Keratinocyte (primary cell): Measurements from ENCODE around the gene SAMD4B. TPM values are rescaled to one million over a fixed set of nuclear protein-coding genes. Genes with fewer than 3 reads are reported as not detected.
"Not testable (repeated sequence)": the region's sequence is repeated elsewhere in the genome, so short reads cannot be mapped to it uniquely, and the experiment has no call there.

Source experiments
- DNase-seq: peaks from one replicate; pipeline ENCODE4 v3.0.0-alpha.2; 2011; ENCODE audit warnings: low read depth, missing footprints, low spot score
- FAIRE-seq: peaks from 2 replicates; lab custom pipeline; 2011; peaks lifted over from hg19 to GRCh38; lab: Jason Lieb, UNC
- H2AFZ ChIP-seq: 2 replicates; pipeline ENCODE4 v1.6.0; 2012; ENCODE audit warnings: low read length, control low read depth, inconsistent platforms; ENCODE audit not compliant: control insufficient read depth
- H3K27ac ChIP-seq: 2 replicates; pipeline ENCODE4 v1.5.1; 2011; ENCODE audit warnings: low read length; ENCODE audit not compliant: control insufficient read depth, insufficient read depth
- H3K27me3 ChIP-seq: 3 replicates; pipeline ENCODE4 v1.6.0; 2011; ENCODE audit warnings: low read length; ENCODE audit not compliant: control insufficient read depth, insufficient read depth; ENCODE audit errors: extremely low read depth
- H3K36me3 ChIP-seq, 2 experiments: 2 replicates in 1 of 2; 3 replicates in 1 of 2; pipeline ENCODE4 v1.5.1; 2011; ENCODE audit warnings: low read length in 2 of 2, mild to moderate bottlenecking in 1 of 2; ENCODE audit not compliant: control insufficient read depth in 2 of 2, insufficient read depth in 2 of 2; ENCODE audit errors: extremely low read depth in 1 of 2
- H3K4me1 ChIP-seq: 3 replicates; pipeline ENCODE4 v1.5.1; 2011; ENCODE audit warnings: low read length; ENCODE audit not compliant: control insufficient read depth, insufficient read depth; ENCODE audit errors: extremely low read depth
- H3K4me2 ChIP-seq: 3 replicates; pipeline ENCODE4 v1.6.0; 2011; ENCODE audit warnings: low read depth, low read length; ENCODE audit not compliant: control insufficient read depth, insufficient read depth; ENCODE audit errors: extremely low read depth
- H3K4me3 ChIP-seq, 3 experiments: fragments of 200-600 bp in 1 of 3; sonication (generic) in 1 of 3; 2 replicates in 2 of 3; 3 replicates in 1 of 3; pipeline ENCODE4 v1.5.1; 2011 to 2016; ENCODE audit warnings: low read length in 3 of 3, mild to moderate bottlenecking in 3 of 3, control low read depth in 2 of 3, inconsistent platforms in 1 of 3, low read depth in 1 of 3, mixed read lengths in 1 of 3, mixed run types in 1 of 3, moderate library complexity in 1 of 3; ENCODE audit not compliant: control insufficient read depth in 2 of 3, insufficient read depth in 2 of 3; ENCODE audit errors: extremely low read depth in 1 of 3
- H3K79me2 ChIP-seq: 2 replicates; pipeline ENCODE4 v1.6.0; 2012; ENCODE audit warnings: low read length; ENCODE audit not compliant: control insufficient read depth, insufficient read depth
- H3K9ac ChIP-seq: 3 replicates; pipeline ENCODE4 v1.6.0; 2011; ENCODE audit warnings: low read length; ENCODE audit not compliant: control insufficient read depth, insufficient read depth; ENCODE audit errors: extremely low read depth
- H3K9me1 ChIP-seq: 3 replicates; pipeline ENCODE4 v1.6.0; 2011; ENCODE audit warnings: low read length; ENCODE audit not compliant: control insufficient read depth, insufficient read depth; ENCODE audit errors: extremely low read depth
- H3K9me3 ChIP-seq: 2 replicates; pipeline ENCODE4 v1.5.1; 2012; ENCODE audit warnings: low read depth, low read length; ENCODE audit not compliant: control insufficient read depth
- H4K20me1 ChIP-seq: 3 replicates; pipeline ENCODE4 v1.6.0; 2011; ENCODE audit warnings: low read length; ENCODE audit not compliant: control insufficient read depth, insufficient read depth; ENCODE audit errors: extremely low read depth
- CTCF ChIP-seq, 3 experiments: IDR thresholded peaks in 1 of 3; conservative IDR thresholded peaks in 1 of 3; optimal IDR thresholded peaks in 1 of 3; 2 replicates in 2 of 3; 3 replicates in 1 of 3; pipeline versions ENCODE3 to v1.5.1; 2011; ENCODE audit warnings: low read length in 3 of 3, mild to moderate bottlenecking in 3 of 3, moderate library complexity in 2 of 3, control low read depth in 1 of 3, inconsistent platforms in 1 of 3; ENCODE audit not compliant: insufficient read depth in 2 of 3; ENCODE audit errors: extremely low read depth in 1 of 3
- EZH2 ChIP-seq: IDR thresholded peaks from one replicate; pipeline ENCODE4 v1.6.1; 2012; ENCODE audit warnings: inconsistent platforms, mild to moderate bottlenecking, low read length, moderate library complexity
- dilution Hi-C: fragments of 300-500 bp; cut with MboI; formaldehyde crosslinking; loops from one replicate; pipeline ENCODE4 v1.7.0; 2020; ENCODE audit warnings: low sequenced_read_pairs; ENCODE audit not compliant: extremely low pct_ligation_motif_present
- polyA plus RNA-seq, 5 experiments: library from polyadenylated mRNA; depleted of rRNA in 3 of 5; stranded (reverse) in 3 of 5; stranded (forward) in 1 of 5; unstranded in 1 of 5; fragments of >200 nt; gene quantifications; 1 replicate in 1 of 5; 2 replicates in 3 of 5; 3 replicates in 1 of 5; pipeline versions ENCODE4 v1.2.1 to v1.2.3, GENCODE V29; 2011 to 2012; ENCODE audit warnings: missing spikeins in 2 of 5, low read depth in 1 of 5, low replicate concordance in 1 of 5

SAMD4B gene
- polyA plus RNA-seq, 1 donor (not counting 4 experiments of a cell fraction or from before 2014, with no cell fraction given), result 20.9 TPM

DNA sequence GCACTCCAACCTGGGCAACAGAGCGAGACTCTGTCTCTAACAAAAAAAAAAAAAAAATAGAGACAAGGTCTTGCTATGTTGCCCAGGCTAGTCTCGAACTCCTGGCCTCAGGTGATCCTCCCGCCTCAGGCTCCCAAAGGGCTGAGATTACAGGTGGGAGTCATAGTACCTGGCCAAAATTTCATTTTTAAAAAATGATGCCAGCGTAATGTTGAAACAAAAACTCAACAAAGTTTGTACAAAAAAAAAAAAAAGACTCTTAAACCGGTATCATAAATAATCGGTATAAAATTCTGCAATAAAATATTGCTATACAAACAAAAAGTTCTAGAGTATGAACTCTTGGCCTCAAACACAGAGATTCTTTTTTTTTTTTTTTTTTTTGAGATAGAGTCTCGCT is 9.9 kb upstream of the SAMD4B start:
- Histone ChIP-seq H3K79me2 (no peaks in the 10 kb centered on the region), H3K4me3 (no peak overlapping the region), H3K4me2 (no peak overlapping the region), H2AFZ (no peak overlapping the region), H3K36me3 (no peaks in the 10 kb centered on the region), H3K27ac (no peak overlapping the region), H3K9me1 (no peaks in the 10 kb centered on the region), H3K9me3 (no peaks in the 10 kb centered on the region), H4K20me1 (no peaks in the 10 kb centered on the region), H3K9ac (no peak overlapping the region), H3K4me1 (no peaks in the 10 kb centered on the region), H3K27me3 (no peaks in the 10 kb centered on the region)
- TF ChIP-seq EZH2 (no peak), CTCF (optimal IDR thresholded peaks at IDR 0.05 in 1 of 3, IDR thresholded peaks at IDR 0.05 in 1 of 3, conservative IDR thresholded peaks at IDR 0.05 in 1 of 3; ENCODE audit: extremely low read depth in 1 of 3, insufficient read depth in 2 of 3, low read length in 3 of 3) (no peak)
- FAIRE-seq (no peak), DNase-seq (no peak)
- dilution Hi-C loops, result no loop called here

DNA sequence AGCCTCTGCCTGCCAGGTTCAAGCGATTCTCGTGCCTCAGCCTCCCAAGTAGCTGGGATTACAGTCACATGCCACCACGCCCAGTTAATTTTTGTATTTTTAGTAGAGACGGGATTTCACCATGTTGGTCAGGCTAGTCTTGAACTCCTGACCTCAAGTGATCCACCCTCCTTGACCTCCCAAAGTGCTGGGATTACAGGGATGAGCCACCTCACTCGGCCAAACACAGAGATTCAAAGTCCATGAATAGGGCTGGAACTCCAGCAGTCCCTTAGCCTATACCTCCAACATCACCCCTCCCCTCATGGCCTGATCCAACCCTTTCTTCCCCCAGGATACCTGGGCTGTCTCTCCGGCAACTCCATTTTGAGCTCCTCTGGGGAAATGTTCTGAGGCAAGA is 9.5 kb upstream of the SAMD4B start:
- H4K20me1 ChIP-seq, H3K36me3 ChIP-seq, H3K4me1 ChIP-seq, H3K9ac ChIP-seq, FAIRE-seq, DNase-seq, dilution Hi-C loops, H3K4me3 ChIP-seq, H3K79me2 ChIP-seq, H2AFZ ChIP-seq, H3K9me1 ChIP-seq, H3K27me3 ChIP-seq, H3K9me3 ChIP-seq, H3K4me2 ChIP-seq, H3K27ac ChIP-seq: not testable (repeated sequence)

GRCh38 chr19:39333507-39333906 is 8.7 kb upstream of the SAMD4B start:
- FAIRE-seq (no peak), DNase-seq (no peak)
- Histone ChIP-seq H3K9me3 (no peaks in the 10 kb centered on the region), H3K9ac (no peak overlapping the region), H4K20me1 (no peaks in the 10 kb centered on the region), H3K4me1 (no peaks in the 10 kb centered on the region), H3K27ac (no peak overlapping the region), H3K27me3 (no peaks in the 10 kb centered on the region), H3K9me1 (no peaks in the 10 kb centered on the region), H3K79me2 (no peaks in the 10 kb centered on the region), H3K36me3 (no peaks in the 10 kb centered on the region), H3K4me3 (no peak overlapping the region), H2AFZ (no peak overlapping the region), H3K4me2 (no peak overlapping the region)
- TF ChIP-seq EZH2 (no peak), CTCF (optimal IDR thresholded peaks at IDR 0.05 in 1 of 3, IDR thresholded peaks at IDR 0.05 in 1 of 3, conservative IDR thresholded peaks at IDR 0.05 in 1 of 3; ENCODE audit: extremely low read depth in 1 of 3, insufficient read depth in 2 of 3, low read length in 3 of 3) (no peak)
- dilution Hi-C loops, result no loop called here
